Panc1 (cell line): ENCODE data around the gene SPAG5. TPM values are rescaled to one million over a fixed set of nuclear protein-coding genes. Genes with fewer than 3 reads are reported as not detected.

Source experiments
- ATAC-seq: fragments of 200-7000 bp; cut with Tn5 transposase; 2 replicates; pipeline ENCODE4 v1.9.1; 2020; ENCODE audit warnings: mild to moderate bottlenecking, moderate library complexity
- BruUV-seq: library from RNA; stranded (reverse); fragments of 400-500 nt; replicated peaks from 2 replicates; lab custom pipeline; 2021; lab: Mats Ljungman, UMichigan
- CTCF ChIA-PET: fragments of 300-600 bp; sonication (Branson Sonifier 250); formaldehyde crosslinking; loops from one replicate; lab custom pipeline; 2022; ENCODE audit warnings: antibody characterized with exemption; lab: Charles Lee
- POLR2A ChIA-PET: fragments of 300-600 bp; sonication (Branson Sonifier 250); formaldehyde crosslinking; loops from one replicate; lab custom pipeline; 2022; ENCODE audit warnings: antibody characterized with exemption; lab: Charles Lee
- DNase-seq: peaks from one replicate; pipeline ENCODE4 v3.0.0-alpha.2; 2010; ENCODE audit warnings: low read depth, low spot score
- H3K27ac ChIP-seq: 2 replicates; pipeline ENCODE4 v1.5.1; 2011; ENCODE audit warnings: mild to moderate bottlenecking, low read length, inconsistent platforms
- H3K27me3 ChIP-seq: fragments of 200-500 bp; sonication (Bioruptor generic); 2 replicates; pipeline ENCODE4 v1.6.0; 2014; ENCODE audit warnings: low read length, inconsistent platforms; ENCODE audit not compliant: control insufficient read depth, insufficient read depth
- H3K36me3 ChIP-seq: fragments of 200-500 bp; sonication (Bioruptor generic); 2 replicates; pipeline ENCODE4 v1.5.1; 2014; ENCODE audit warnings: inconsistent platforms, mild to moderate bottlenecking, low read length, moderate library complexity; ENCODE audit not compliant: control insufficient read depth, insufficient read depth
- H3K4me1 ChIP-seq: 2 replicates; pipeline ENCODE4 v1.5.1; 2011; ENCODE audit warnings: inconsistent platforms, mild to moderate bottlenecking, low read length, moderate library complexity; ENCODE audit not compliant: control insufficient read depth, insufficient read depth
- H3K4me3 ChIP-seq, 2 experiments: 2 replicates each; pipeline ENCODE4 v1.5.1; 2011 to 2012; ENCODE audit warnings: low read depth in 2 of 2, low read length in 2 of 2, mild to moderate bottlenecking in 2 of 2, inconsistent platforms in 1 of 2, moderate library complexity in 1 of 2
- H3K9me3 ChIP-seq: fragments of 200-500 bp; sonication (Bioruptor generic); 2 replicates; pipeline ENCODE4 v1.5.1; 2014; ENCODE audit warnings: low read depth, mild to moderate bottlenecking, inconsistent platforms, low read length, moderate library complexity; ENCODE audit not compliant: control insufficient read depth, insufficient read depth
- POLR2AphosphoS5 ChIP-seq: IDR thresholded peaks from 2 replicates; pipeline ENCODE4 v1.6.1; 2012; ENCODE audit warnings: mild to moderate bottlenecking, low read depth, low read length, moderate library complexity
- SIN3A ChIP-seq: IDR thresholded peaks from 2 replicates; pipeline ENCODE4 v1.6.1; 2012; ENCODE audit warnings: low read depth, mild to moderate bottlenecking, low read length, moderate library complexity, borderline replicate concordance; ENCODE audit not compliant: insufficient read depth
- TCF7L2 ChIP-seq: IDR thresholded peaks from 2 replicates; pipeline ENCODE4 v1.6.1; 2011; ENCODE audit warnings: mild to moderate bottlenecking, low read depth, low read length, inconsistent platforms
- in situ Hi-C: cut with HindIII; loops from 2 replicates; pipeline ENCODE4 v1.10.0; 2016; ENCODE audit warnings: low sequenced_read_pairs, low pct_unique_long_range_greater_than_20kb
- intact Hi-C: fragments of 100-400 bp; cut with micrococcal nuclease; formaldehyde crosslinking; loops from one replicate; pipeline ENCODE4 v1.10.0; 2022; ENCODE audit not compliant: unreplicated experiment
- total RNA-seq: library from RNA; stranded (reverse); gene quantifications from one replicate; pipeline ENCODE4 v1.2.1, GENCODE V29; 2021; ENCODE audit not compliant: unreplicated experiment
- TF ChIP-seq, protein P1 (sequence below), 2 experiments: IDR thresholded peaks; 2 replicates each; pipeline ENCODE4 v1.6.1; 2011 to 2012; ENCODE audit warnings: low read depth in 2 of 2, control low read depth in 1 of 2, low read length in 1 of 2, mild to moderate bottlenecking in 1 of 2, moderate library complexity in 1 of 2; ENCODE audit not compliant: insufficient read depth in 1 of 2
- TF ChIP-seq, protein P2 (sequence below): fragments of 450-650 bp; IDR thresholded peaks from 2 replicates; pipeline ENCODE4 v1.5.1; 2017; ENCODE audit warnings: mild to moderate bottlenecking

Gene SPAG5
- total RNA-seq, 1 experiment from 2014 or later: 152 TPM

DNA sequence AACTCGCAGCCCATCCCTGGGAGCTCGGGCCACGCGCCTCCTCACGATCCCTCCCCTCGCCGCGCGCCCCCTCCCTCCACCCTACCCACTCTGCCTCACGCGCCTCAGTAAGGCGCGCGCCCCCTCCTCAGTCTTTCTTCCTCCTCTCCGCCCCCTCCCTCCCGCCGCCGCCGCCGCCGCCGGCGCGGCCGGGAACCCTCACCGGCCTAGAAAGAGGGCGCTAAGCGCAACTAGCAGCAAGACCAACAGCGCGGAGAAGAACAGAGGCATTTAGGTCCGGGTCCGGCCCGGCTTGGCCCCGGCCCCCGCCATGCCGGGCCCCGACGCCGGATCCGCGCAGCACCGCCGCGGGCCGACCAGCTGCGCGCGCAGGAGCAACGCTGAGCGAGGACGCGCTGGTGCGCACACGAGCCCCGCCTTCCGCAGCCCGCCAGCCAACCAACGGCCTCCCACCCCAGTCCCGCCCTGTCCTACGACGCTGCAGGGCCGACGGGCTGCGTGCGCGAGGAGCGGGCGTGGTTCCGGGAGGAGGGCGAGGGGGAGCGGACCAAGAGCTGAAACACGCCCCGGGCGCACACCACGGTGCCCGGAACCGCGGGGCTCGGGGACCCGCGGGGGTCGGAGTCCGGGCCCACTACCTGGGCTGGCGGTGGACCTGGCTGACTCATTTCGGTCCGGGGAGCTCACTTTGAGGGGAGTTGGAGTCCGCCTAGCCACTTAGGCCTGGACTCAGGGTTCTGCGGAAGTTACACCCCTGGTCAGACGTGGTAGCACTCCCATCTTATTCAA is 46.2 kb upstream of the SPAG5 start, which contains the start of gene BLTP2:
Gene BLTP2, minus strand, starts transcription at position 372 of the 789 bp plus-strand sequence. Its CDS starts 102 bp downstream, at position 270.
- ChIA-PET POLR2A (interaction anchor here (0.9 to 1.2 kb wide), 2 partner anchors 17 to 74 kb away, joined by 4 to 6 read pairs; partner anchors contain the start of genes RPL23A, SDF2 and SUPT6H), CTCF (interaction anchor here (0.7 to 0.8 kb wide), 2 partner anchors 18 to 32 kb away, joined by 3 to 4 read pairs; no protein-coding TSS in a partner anchor)
- Histone ChIP-seq H3K27ac (peak within 1 kb of the TSS; percentile 96), H3K9me3 (no peaks in the 10 kb centered on the region), H3K27me3 (no peaks in the 10 kb centered on the region), H3K36me3 (peaks cover 34% of the 10 kb centered on the region), H3K4me1 (peaks cover 28% of the 10 kb centered on the region), H3K4me3 (peak within 1 kb of the TSS; percentile 90 to 97)
- peak; percentile 65 for DNase-seq
- peak; percentile 98 for ATAC-seq
- BruUV-seq: no TSS peak
- TF ChIP-seq SIN3A: peak; percentile 87; the same call in 1 of the 2 replicates
- TF ChIP-seq, protein P1, sequence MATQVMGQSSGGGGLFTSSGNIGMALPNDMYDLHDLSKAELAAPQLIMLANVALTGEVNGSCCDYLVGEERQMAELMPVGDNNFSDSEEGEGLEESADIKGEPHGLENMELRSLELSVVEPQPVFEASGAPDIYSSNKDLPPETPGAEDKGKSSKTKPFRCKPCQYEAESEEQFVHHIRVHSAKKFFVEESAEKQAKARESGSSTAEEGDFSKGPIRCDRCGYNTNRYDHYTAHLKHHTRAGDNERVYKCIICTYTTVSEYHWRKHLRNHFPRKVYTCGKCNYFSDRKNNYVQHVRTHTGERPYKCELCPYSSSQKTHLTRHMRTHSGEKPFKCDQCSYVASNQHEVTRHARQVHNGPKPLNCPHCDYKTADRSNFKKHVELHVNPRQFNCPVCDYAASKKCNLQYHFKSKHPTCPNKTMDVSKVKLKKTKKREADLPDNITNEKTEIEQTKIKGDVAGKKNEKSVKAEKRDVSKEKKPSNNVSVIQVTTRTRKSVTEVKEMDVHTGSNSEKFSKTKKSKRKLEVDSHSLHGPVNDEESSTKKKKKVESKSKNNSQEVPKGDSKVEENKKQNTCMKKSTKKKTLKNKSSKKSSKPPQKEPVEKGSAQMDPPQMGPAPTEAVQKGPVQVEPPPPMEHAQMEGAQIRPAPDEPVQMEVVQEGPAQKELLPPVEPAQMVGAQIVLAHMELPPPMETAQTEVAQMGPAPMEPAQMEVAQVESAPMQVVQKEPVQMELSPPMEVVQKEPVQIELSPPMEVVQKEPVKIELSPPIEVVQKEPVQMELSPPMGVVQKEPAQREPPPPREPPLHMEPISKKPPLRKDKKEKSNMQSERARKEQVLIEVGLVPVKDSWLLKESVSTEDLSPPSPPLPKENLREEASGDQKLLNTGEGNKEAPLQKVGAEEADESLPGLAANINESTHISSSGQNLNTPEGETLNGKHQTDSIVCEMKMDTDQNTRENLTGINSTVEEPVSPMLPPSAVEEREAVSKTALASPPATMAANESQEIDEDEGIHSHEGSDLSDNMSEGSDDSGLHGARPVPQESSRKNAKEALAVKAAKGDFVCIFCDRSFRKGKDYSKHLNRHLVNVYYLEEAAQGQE (IDR thresholded peaks at IDR 0.05; ENCODE audit: insufficient read depth in 1 of 2, low read depth in 2 of 2, low read length in 1 of 2): 0 out of 4 replicates have a peak, but pooled peaks of 1 of the 2 experiments have one; percentile 31
- peak; percentile 92 for TF ChIP-seq POLR2AphosphoS5
- TF ChIP-seq, protein P2, sequence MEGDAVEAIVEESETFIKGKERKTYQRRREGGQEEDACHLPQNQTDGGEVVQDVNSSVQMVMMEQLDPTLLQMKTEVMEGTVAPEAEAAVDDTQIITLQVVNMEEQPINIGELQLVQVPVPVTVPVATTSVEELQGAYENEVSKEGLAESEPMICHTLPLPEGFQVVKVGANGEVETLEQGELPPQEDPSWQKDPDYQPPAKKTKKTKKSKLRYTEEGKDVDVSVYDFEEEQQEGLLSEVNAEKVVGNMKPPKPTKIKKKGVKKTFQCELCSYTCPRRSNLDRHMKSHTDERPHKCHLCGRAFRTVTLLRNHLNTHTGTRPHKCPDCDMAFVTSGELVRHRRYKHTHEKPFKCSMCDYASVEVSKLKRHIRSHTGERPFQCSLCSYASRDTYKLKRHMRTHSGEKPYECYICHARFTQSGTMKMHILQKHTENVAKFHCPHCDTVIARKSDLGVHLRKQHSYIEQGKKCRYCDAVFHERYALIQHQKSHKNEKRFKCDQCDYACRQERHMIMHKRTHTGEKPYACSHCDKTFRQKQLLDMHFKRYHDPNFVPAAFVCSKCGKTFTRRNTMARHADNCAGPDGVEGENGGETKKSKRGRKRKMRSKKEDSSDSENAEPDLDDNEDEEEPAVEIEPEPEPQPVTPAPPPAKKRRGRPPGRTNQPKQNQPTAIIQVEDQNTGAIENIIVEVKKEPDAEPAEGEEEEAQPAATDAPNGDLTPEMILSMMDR: no peak
- TF ChIP-seq TCF7L2: no peak
- intact Hi-C loops: no loop called here
- in situ Hi-C loops: no loop called here

DNA sequence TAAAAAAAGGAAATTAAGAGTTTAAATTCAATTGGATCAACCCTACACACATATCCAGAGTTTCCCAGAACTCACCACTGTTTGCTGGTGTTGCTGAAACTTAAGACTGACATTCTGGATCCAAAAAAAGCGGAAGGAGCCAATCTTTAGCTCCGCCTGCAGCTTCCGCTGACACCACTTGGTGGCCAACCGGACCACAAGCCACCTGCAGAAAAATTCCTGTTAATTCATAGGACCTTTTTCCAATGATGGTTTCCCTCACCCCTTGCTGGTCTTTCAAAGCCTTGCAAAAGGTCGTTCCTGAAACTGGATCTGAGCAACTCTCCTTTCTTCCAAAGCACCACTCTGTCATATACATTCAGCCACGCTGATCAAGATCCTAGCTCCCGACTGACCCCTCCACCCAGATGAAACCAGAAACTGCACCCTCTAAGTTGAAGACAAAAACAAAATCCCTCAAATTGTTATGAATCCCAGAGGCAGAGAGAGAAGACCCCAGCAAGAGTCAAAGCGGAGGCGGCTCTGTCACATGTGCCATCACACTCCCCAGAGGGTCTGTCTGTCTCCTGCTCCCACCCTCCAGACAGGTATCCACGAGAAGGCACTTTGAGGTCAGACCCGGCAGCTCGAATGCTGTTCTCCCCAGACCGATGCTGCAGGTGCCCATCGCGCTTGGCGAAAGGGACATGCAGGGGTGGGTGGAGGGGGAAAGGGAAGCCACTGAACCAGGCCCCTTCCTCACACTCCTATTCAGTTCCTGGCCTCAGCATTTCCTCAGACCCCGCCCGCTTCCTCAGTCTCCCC is 45.4 kb upstream of the SPAG5 start:
- CTCF ChIA-PET: interaction anchor here (0.7 to 0.8 kb wide), 3 partner anchors 17 to 32 kb away, joined by 3 to 4 read pairs (median 4); partner anchors contain the start of gene SDF2
- Histone ChIP-seq H3K36me3 (peaks cover 39% of the 10 kb centered on the region), H3K27me3 (no peaks in the 10 kb centered on the region), H3K27ac (peak overlapping the region; percentile 92), H3K9me3 (no peaks in the 10 kb centered on the region), H3K4me3 (peak overlapping the region; percentile 90 to 97), H3K4me1 (peaks cover 28% of the 10 kb centered on the region)
- TF ChIP-seq TCF7L2 (no peak), SIN3A (no peak), POLR2AphosphoS5 (no peak)
- TF ChIP-seq, protein P1 (IDR thresholded peaks at IDR 0.05; ENCODE audit: insufficient read depth in 1 of 2, low read depth in 2 of 2, low read length in 1 of 2): no peak
- TF ChIP-seq, protein P2: peak; percentile 67
- in situ Hi-C loops: no loop called here
- intact Hi-C loops: no loop called here
- peak; percentile 22; the same call in 1 of the 2 replicates for ATAC-seq
- DNase-seq: no peak
- POLR2A ChIA-PET: interaction anchor here (0.5 to 1.2 kb wide), 3 partner anchors 75 to 103 kb away, joined by 3 to 4 read pairs (median 3); partner anchors contain the start of gene RPL23A
- no TSS peak for BruUV-seq
